OCI-LY3 (cell line): ENCODE measurements around the gene CACNB4.
"Not testable (repeated sequence)": the region's sequence is repeated elsewhere in the genome, so short reads cannot be mapped to it uniquely, and the experiment has no call there.

Experiments used
- H2AFZ ChIP-seq: fragments of 200-600, 300-600 bp; shearing (Covaris generic); 2 replicates; pipeline ENCODE4 v1.6.0; 2014; ENCODE audit warnings: antibody characterized with exemption, low read depth, low read length
- H3K27ac ChIP-seq: fragments of 200-600, 300-600 bp; sonication (generic); 2 replicates; pipeline ENCODE4 v1.5.1; 2014; ENCODE audit warnings: mild to moderate bottlenecking, low read length, moderate library complexity, mixed read lengths
- H3K27me3 ChIP-seq: fragments of 200-600, 300-600 bp; sonication (generic); 2 replicates; pipeline ENCODE4 v1.6.1; 2014; ENCODE audit warnings: low read depth, low read length, mixed read lengths
- H3K36me3 ChIP-seq: fragments of 200-600, 300-600 bp; sonication (generic); replicated peaks from 2 replicates; pipeline ENCODE3; 2014; ENCODE audit warnings: low read depth, low read length, mixed read lengths
- H3K4me1 ChIP-seq: fragments of 300-600, 200-600 bp; sonication (generic); 2 replicates; pipeline ENCODE4 v1.6.1; 2014; ENCODE audit warnings: low read length, mixed read lengths
- H3K4me2 ChIP-seq: fragments of 200-600, 300-600 bp; sonication (generic); 2 replicates; pipeline ENCODE4 v1.6.1; 2014; ENCODE audit warnings: low read length, mixed read lengths
- H3K4me3 ChIP-seq: fragments of 300-600, 200-600 bp; sonication (generic); 2 replicates; pipeline ENCODE4 v1.5.1; 2014; ENCODE audit warnings: antibody characterized with exemption, mild to moderate bottlenecking, low read length, moderate library complexity
- H3K79me2 ChIP-seq: fragments of 300-600, 200-600 bp; shearing (Covaris generic); 2 replicates; pipeline ENCODE4 v1.6.1; 2014; ENCODE audit warnings: mild to moderate bottlenecking, low read length, mixed read lengths
- H3K9ac ChIP-seq: fragments of 300-600, 200-600 bp; shearing (Covaris generic); 2 replicates; pipeline ENCODE4 v1.6.0; 2014; ENCODE audit warnings: mild to moderate bottlenecking, low read length, moderate library complexity
- H3K9me3 ChIP-seq: fragments of 200-600, 300-600 bp; shearing (Covaris generic); 2 replicates; pipeline ENCODE4 v1.6.1; 2014; ENCODE audit warnings: low read length, mixed read lengths; ENCODE audit not compliant: insufficient read depth
- H4K20me1 ChIP-seq: fragments of 200-600, 300-600 bp; sonication (generic); 2 replicates; pipeline ENCODE4 v1.6.1; 2016; ENCODE audit warnings: low read length, mixed read lengths; ENCODE audit not compliant: insufficient read depth
- EZH2phosphoT487 ChIP-seq: fragments of 200-600 bp; shearing (Covaris generic); IDR thresholded peaks from 2 replicates; pipeline ENCODE4 v1.6.1; 2018; ENCODE audit warnings: antibody characterized with exemption, mixed run types, low read depth
- TF ChIP-seq, protein P1 (sequence below): fragments of 200-600, 300-600 bp; sonication (generic); IDR thresholded peaks from 2 replicates; pipeline ENCODE4 v1.5.1; 2014; ENCODE audit warnings: antibody characterized with exemption, low read length, low read depth

CACNB4 gene

DNA sequence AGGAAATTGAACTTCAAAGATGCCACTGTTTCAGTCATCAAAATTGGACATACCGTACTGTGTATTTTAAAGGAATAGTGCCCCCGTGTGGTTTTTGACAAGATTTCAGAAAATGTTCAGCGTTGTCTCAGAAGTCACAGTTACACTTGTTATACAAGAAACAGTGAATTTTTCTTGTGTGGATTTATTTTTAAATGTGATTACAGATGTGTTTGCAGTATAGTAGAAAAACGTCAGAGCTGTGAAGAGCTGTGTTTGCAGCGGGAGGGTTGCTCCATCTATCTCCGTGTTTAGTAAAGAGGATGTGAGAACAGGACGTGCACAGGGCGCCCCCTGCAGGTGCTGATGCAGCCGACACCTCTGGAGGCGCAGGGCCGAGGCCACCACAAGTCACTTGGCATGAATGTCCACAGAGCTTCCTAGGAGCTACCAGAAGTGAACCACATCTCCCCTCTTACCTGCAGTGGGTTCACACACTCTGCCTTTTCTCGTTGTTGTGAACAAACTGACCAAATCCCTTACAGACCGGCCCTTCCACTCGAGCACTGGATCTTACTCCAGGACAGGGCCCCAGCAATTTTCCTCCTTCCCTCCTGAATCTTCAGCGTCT lies 73.1 kb downstream of the CACNB4 start:
- Histone ChIP-seq H3K4me3 (peak overlapping the region; percentile 76), H3K27ac (no peak overlapping the region), H2AFZ (peak overlapping the region; percentile 94), H3K79me2 (no peaks in the 10 kb centered on the region), H3K27me3 (peaks cover 18% of the 10 kb centered on the region), H3K9ac (no peak overlapping the region), H3K9me3 (no peaks in the 10 kb centered on the region), H3K4me1 (peaks cover 14% of the 10 kb centered on the region), H3K36me3 (no peaks in the 10 kb centered on the region), H4K20me1 (no peaks in the 10 kb centered on the region), H3K4me2 (peak overlapping the region; percentile 75)
- TF ChIP-seq EZH2phosphoT487, result no peak
- TF ChIP-seq, protein P1, sequence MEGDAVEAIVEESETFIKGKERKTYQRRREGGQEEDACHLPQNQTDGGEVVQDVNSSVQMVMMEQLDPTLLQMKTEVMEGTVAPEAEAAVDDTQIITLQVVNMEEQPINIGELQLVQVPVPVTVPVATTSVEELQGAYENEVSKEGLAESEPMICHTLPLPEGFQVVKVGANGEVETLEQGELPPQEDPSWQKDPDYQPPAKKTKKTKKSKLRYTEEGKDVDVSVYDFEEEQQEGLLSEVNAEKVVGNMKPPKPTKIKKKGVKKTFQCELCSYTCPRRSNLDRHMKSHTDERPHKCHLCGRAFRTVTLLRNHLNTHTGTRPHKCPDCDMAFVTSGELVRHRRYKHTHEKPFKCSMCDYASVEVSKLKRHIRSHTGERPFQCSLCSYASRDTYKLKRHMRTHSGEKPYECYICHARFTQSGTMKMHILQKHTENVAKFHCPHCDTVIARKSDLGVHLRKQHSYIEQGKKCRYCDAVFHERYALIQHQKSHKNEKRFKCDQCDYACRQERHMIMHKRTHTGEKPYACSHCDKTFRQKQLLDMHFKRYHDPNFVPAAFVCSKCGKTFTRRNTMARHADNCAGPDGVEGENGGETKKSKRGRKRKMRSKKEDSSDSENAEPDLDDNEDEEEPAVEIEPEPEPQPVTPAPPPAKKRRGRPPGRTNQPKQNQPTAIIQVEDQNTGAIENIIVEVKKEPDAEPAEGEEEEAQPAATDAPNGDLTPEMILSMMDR, result peak; percentile 99

DNA sequence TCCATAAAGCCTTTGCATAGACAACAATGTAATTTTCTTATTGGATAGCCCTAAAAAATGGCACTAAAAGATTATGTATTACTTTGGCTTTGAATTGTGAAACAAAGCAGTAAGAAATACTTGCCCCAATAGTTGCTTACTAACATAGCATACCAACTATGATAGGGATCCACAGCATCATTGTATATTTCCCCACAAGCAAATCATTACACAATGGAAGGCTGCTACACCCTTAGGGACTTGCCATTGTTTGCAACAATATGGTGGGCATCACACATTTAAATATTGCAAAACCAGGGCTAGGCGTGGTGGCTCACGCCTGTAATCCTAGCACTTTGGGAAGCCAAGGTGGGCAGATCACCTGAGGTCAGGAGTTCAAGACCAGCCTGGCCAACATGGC lies 74.4 kb downstream of the CACNB4 start:
- H3K79me2 ChIP-seq, result no peaks in the 10 kb centered on the region
- no peaks in the 10 kb centered on the region for H4K20me1 ChIP-seq
- no peak overlapping the region for H2AFZ ChIP-seq
- TF ChIP-seq, protein P1, result no peak
- no peak for TF ChIP-seq EZH2phosphoT487
- H3K4me1 ChIP-seq, result peaks cover 20% of the 10 kb centered on the region
- no peaks in the 10 kb centered on the region for H3K36me3 ChIP-seq
- no peak overlapping the region for H3K27ac ChIP-seq
- no peak overlapping the region for H3K9ac ChIP-seq
- H3K4me2 ChIP-seq, result no peak overlapping the region
- H3K4me3 ChIP-seq, result no peak overlapping the region
- no peaks in the 10 kb centered on the region for H3K9me3 ChIP-seq
- H3K27me3 ChIP-seq, result peaks cover 18% of the 10 kb centered on the region

DNA sequence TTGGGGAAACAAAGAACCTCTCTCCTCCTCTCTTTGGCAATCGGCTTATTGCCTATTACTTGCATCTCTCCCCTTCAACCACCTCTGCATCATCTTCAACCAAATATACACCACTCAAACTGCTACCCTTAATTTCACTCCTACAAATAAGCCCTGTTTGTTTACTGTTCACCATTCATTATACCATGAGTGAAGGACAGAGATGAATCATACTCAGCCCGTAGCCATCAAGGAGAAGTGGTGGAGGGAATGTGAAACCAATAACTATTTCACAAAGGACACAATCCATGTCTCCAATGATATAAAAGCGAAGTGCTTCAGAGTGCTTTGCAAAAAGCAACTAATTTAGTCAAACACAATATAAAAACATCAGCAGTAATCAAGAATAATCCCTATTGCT lies 76.8 kb downstream of the CACNB4 start:
- no peak overlapping the region for H3K4me2 ChIP-seq
- no peaks in the 10 kb centered on the region for H4K20me1 ChIP-seq
- no peaks in the 10 kb centered on the region for H3K36me3 ChIP-seq
- no peaks in the 10 kb centered on the region for H3K79me2 ChIP-seq
- H3K9ac ChIP-seq, result no peak overlapping the region
- H2AFZ ChIP-seq, result no peak overlapping the region
- peaks cover 11% of the 10 kb centered on the region for H3K4me1 ChIP-seq
- H3K27me3 ChIP-seq, result peaks cover 18% of the 10 kb centered on the region
- H3K4me3 ChIP-seq, result no peak overlapping the region
- H3K9me3 ChIP-seq, result no peaks in the 10 kb centered on the region
- H3K27ac ChIP-seq, result no peak overlapping the region
- no peak for TF ChIP-seq EZH2phosphoT487
- TF ChIP-seq, protein P1, result no peak

DNA sequence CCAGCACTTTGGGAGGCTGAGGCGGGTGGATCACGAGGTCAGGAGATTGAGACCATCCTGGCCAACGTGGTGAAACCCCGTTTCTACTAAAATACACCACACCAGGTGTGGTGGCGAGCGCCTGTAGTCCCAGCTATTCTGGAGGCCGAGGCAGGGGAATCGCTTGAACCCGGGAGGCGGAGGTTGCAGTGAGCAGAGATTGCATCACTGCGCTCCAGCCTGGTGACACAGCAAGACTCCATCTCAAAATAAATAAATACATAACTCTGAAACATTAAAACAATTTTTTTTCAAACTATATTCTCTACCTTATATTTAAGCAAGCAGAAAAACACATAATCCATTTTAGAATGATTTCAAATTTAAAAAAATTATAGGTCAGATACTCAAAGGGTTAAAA lies 77.8 kb downstream of the CACNB4 start:
- not testable (repeated sequence) for H3K27ac ChIP-seq, H3K9me3 ChIP-seq, H3K9ac ChIP-seq, H3K79me2 ChIP-seq, H3K4me3 ChIP-seq, H4K20me1 ChIP-seq, H3K36me3 ChIP-seq, H3K4me2 ChIP-seq, H2AFZ ChIP-seq
- Histone ChIP-seq H3K27me3 (peaks cover 28% of the 10 kb centered on the region), H3K4me1 (peaks cover 11% of the 10 kb centered on the region)

DNA sequence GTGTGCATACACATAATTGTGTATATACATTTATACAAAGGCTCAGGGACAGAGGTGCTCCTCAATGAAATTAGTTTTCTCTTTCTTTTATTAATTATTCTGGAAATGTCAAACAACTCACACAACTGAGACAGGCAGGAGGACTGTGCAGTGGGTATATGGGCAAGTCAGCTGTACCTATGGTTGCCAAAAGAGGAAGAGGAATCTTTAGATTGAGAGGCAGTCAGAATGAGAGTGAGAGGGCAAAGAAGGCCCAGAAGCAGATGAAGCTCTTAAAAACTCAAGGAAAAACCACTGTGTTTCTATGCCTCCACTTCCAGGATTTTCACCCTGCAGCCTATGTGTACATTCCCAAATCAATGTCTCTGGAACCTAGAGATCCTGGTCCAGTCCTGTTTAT lies 79.1 kb downstream of the CACNB4 start:
- no peak overlapping the region for H2AFZ ChIP-seq
- peak overlapping the region; percentile 11; the same call in 1 of the 2 replicates for H3K4me2 ChIP-seq
- H4K20me1 ChIP-seq, result no peaks in the 10 kb centered on the region
- no peak overlapping the region for H3K9ac ChIP-seq
- peaks cover 35% of the 10 kb centered on the region for H3K27me3 ChIP-seq
- H3K27ac ChIP-seq, result no peak overlapping the region
- no peak for TF ChIP-seq EZH2phosphoT487
- TF ChIP-seq, protein P1, result no peak
- peaks cover 11% of the 10 kb centered on the region for H3K4me1 ChIP-seq
- H3K79me2 ChIP-seq, result no peaks in the 10 kb centered on the region
- no peaks in the 10 kb centered on the region for H3K36me3 ChIP-seq
- H3K9me3 ChIP-seq, result no peaks in the 10 kb centered on the region
- H3K4me3 ChIP-seq, result no peak overlapping the region
